ENCODE measurements around the gene LAP3. TPM values are rescaled to one million over a fixed set of nuclear protein-coding genes. Genes with fewer than 3 reads are reported as not detected.

Gene LAP3
- total RNA-seq, 2 donors from 2014 or later, result 59.3 to 63.8 TPM

DNA sequence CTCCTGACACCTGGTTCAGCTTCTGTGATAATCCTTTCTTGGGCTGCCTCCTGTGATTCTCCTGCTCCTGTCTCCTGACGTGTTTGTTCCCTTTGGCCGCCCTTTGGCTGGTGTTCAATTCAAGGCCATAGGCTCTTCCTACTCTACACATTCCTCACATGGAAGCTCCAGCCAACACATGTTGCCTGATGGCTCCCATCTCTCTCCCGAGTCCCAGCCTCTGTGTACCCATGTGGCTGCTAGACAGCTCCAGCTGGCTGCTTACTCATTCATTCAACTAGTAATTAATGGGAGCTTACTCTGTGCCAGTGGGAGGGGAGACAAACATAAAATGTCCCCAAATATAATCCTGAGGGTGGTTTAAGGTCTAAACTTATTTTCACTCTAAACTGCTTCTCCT is 28.2 kb downstream of the LAP3 start:
- TF ChIP-seq, protein P1, sequence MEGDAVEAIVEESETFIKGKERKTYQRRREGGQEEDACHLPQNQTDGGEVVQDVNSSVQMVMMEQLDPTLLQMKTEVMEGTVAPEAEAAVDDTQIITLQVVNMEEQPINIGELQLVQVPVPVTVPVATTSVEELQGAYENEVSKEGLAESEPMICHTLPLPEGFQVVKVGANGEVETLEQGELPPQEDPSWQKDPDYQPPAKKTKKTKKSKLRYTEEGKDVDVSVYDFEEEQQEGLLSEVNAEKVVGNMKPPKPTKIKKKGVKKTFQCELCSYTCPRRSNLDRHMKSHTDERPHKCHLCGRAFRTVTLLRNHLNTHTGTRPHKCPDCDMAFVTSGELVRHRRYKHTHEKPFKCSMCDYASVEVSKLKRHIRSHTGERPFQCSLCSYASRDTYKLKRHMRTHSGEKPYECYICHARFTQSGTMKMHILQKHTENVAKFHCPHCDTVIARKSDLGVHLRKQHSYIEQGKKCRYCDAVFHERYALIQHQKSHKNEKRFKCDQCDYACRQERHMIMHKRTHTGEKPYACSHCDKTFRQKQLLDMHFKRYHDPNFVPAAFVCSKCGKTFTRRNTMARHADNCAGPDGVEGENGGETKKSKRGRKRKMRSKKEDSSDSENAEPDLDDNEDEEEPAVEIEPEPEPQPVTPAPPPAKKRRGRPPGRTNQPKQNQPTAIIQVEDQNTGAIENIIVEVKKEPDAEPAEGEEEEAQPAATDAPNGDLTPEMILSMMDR (IDR thresholded peaks at IDR 0.05), result no peak
- no peak overlapping the region for H3K27ac ChIP-seq
- intact Hi-C loops (cut with DNase I), result no loop called here
- no peak overlapping the region for H3K4me3 ChIP-seq
- H3K4me1 ChIP-seq, result no peaks in the 10 kb centered on the region
- DNase-seq, result no peak
- peaks cover 5% of the 10 kb centered on the region for H3K36me3 ChIP-seq
- H3K9me3 ChIP-seq, result no peaks in the 10 kb centered on the region
- no peaks in the 10 kb centered on the region for H3K27me3 ChIP-seq
- no peak overlapping the region for H3K9ac ChIP-seq (ENCODE audit: low read depth in 2 of 2, low read length in 2 of 2)

DNA sequence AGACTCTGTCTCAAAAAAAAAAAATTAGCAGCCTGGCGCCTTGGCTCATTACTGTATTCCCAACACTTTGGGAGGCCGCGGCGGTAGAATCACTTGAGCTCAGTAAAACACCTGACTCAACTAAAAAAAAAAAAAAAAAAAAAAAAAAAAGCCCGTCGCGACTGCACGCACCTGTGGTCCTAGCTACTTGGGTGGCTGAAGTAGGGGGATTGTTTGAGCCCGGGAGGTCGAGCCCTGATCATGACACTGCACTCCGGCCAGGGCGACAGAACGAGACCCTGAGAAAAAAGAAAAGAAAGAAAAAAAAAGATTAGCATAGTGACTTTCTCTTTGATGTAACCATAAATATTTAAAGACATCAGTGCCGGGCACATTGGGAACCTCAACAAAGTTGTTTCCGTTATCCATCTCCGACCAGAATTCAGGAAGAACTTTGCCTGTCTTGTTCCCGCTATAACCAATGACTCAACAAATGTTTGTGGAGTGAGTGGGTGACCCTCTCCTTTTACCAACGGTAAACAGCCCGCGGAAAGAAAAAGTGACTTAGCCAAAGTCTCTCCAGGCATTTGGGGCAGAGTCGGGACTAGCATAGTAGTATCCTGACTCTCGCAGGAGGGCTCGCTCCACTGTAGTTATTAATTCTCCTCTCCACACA is 36.9 kb downstream of the LAP3 start:
- Histone ChIP-seq H3K9ac (ENCODE audit: low read depth in 2 of 2, low read length in 2 of 2) (peak overlapping the region; percentile 63 to 98), H3K4me3 (peak overlapping the region; percentile 82), H3K36me3 (no peaks in the 10 kb centered on the region), H3K27me3 (no peaks in the 10 kb centered on the region), H3K27ac (peak overlapping the region; percentile 46), H3K4me1 (peaks cover 10% of the 10 kb centered on the region), H3K9me3 (no peaks in the 10 kb centered on the region)
- TF ChIP-seq, protein P1 (IDR thresholded peaks at IDR 0.05), result no peak
- intact Hi-C loops (cut with DNase I), result loop anchor here (10.0 kb wide), 1 partner anchor 191 kb away; no protein-coding TSS in a partner anchor
- DNase-seq, result no peak

DNA sequence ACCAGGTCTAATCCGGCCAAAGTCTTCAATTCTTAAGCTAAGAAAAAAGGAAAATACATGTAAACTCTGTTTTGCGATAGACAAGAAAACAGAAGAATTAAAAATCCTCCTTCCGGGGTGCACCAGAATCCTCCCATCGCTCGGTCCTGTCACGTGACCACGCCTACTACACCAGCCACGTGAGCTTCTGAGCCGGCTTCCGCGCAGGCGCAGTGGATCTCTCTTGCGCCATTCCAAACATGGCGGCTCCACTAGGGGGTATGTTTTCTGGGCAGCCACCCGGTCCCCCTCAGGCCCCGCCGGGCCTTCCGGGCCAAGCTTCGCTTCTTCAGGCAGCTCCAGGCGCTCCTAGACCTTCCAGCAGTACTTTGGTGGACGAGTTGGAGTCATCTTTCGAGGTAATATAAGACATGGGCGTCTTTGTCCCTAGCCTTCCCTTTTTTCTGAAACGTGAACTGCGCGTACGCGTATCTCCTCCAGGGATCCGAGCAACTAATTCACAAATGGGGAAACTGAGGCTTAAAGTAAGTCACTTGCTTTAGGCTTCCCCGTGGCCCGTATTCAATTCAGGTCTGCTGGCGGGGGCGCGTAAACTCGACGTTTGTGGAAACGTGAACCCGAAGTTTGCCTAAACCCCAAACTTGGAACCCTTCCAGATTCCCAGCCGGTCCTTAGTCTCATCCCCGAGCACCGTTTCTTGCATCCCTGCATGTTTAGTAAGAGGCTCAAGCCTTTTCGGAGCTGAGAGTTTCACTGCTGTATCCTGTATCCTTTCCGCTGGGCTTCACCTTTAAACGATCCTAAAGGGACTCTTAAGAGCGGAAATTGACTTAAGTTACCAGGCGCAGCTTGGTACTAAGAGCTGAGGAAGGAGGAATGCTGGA is 37.7 kb downstream of the LAP3 start, which contains the start of gene MED28:
MED28 (plus strand) TSS at position 226 of the 884 bp plus-strand sequence; CDS start at position 240, 14 bp downstream.
- no peaks in the 10 kb centered on the region for H3K9me3 ChIP-seq
- peak within 1 kb of the TSS; percentile 46 for H3K27ac ChIP-seq
- no peaks in the 10 kb centered on the region for H3K27me3 ChIP-seq
- peak; percentile 97 for DNase-seq
- TF ChIP-seq, protein P1 (IDR thresholded peaks at IDR 0.05), result no peak
- peak within 1 kb of the TSS; percentile 82 for H3K4me3 ChIP-seq
- intact Hi-C loops (cut with DNase I), result loop anchor here (10.0 kb wide), 1 partner anchor 190 kb away; no protein-coding TSS in a partner anchor
- peaks cover 10% of the 10 kb centered on the region for H3K4me1 ChIP-seq
- H3K36me3 ChIP-seq, result no peaks in the 10 kb centered on the region
- H3K9ac ChIP-seq (ENCODE audit: low read depth in 2 of 2, low read length in 2 of 2), result peak within 1 kb of the TSS; percentile 86 to 98

DNA sequence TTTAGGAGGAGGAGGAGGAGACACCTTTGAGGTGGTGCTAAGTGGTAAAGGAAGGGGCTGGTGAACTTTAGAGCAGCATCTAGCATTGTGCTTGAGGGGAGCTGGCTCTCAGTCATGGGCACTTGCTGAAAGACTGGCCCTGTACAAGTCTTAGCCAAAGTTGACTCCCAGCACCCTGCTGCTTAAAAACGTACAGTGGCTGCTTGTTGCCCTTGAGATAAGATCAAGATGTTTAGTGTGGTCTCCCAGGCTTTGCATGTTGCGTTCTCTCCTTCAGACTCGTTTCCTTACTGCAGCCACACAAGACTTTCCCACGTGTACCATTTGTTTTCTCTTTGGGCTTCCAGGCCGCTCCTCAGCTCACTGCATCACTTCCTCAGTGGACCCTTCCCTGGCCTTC is 39.3 kb downstream of the LAP3 start:
- TF ChIP-seq, protein P1 (IDR thresholded peaks at IDR 0.05), result no peak
- no peaks in the 10 kb centered on the region for H3K9me3 ChIP-seq
- H3K4me3 ChIP-seq, result no peak overlapping the region
- intact Hi-C loops (cut with DNase I), result loop anchor here (10.0 kb wide), 1 partner anchor 189 kb away; no protein-coding TSS in a partner anchor
- no peak for DNase-seq
- H3K27ac ChIP-seq, result no peak overlapping the region
- H3K4me1 ChIP-seq, result peaks cover 10% of the 10 kb centered on the region
- H3K36me3 ChIP-seq, result peaks cover 5% of the 10 kb centered on the region
- H3K27me3 ChIP-seq, result no peaks in the 10 kb centered on the region
- no peak overlapping the region for H3K9ac ChIP-seq (ENCODE audit: low read depth in 2 of 2, low read length in 2 of 2)

DNA sequence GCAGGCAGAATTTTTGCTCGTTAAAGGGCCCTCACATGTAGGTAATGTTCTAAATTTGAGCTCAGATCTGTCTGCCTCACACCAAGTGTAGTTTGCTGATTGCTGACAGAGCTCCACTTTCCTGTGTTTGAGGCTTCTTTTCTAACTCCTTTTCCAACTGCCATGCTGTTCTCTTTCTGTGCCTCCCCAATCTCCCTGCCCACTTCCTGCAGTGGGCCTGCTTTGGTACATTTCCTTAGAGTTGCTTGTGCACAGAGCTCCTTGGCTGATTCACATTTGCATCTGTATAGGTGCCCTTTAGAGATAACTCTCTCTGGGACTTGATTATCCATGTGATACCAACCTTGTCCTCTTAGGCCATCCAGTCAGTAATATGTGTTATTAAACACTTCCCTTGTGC is 41.9 kb downstream of the LAP3 start:
- DNase-seq, result no peak
- Histone ChIP-seq H3K4me3 (no peak overlapping the region), H3K27me3 (no peaks in the 10 kb centered on the region), H3K4me1 (peaks cover 10% of the 10 kb centered on the region), H3K9ac (ENCODE audit: low read depth in 2 of 2, low read length in 2 of 2) (no peak overlapping the region), H3K27ac (no peak overlapping the region), H3K9me3 (no peaks in the 10 kb centered on the region), H3K36me3 (peaks cover 20% of the 10 kb centered on the region)
- intact Hi-C loops (cut with DNase I), result loop anchor here (10.0 kb wide), 1 partner anchor 186 kb away; no protein-coding TSS in a partner anchor
- TF ChIP-seq, protein P1 (IDR thresholded peaks at IDR 0.05), result no peak
